GM10847 (cell line): ENCODE measurements around the gene FBXO47.

Experiments used
- POLR2A ChIP-seq: IDR thresholded peaks from 2 replicates; pipeline ENCODE4 v1.6.1; 2011; ENCODE audit not compliant: insufficient read length; ENCODE audit errors: extremely low read depth

Gene FBXO47

DNA sequence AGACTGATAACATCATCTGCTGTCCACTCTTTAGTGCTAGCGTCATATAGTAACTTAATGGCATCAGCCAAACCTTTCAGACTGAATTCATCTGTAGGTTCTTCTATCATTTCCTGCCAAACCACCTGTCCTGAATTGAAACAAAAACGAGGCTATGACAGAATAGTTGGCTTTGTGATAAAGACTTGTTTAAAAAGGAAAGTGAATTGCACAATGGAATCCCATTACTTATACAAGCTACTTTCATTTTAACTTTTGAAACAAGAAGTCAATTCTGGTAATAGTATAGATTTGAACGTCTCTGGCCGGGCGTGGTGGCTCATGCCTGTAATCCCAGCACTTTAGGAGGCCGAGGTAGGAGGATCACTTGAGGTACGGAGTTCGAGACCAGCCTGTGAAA lies 23.6 kb downstream of the FBXO47 start:
- TF ChIP-seq POLR2A, result no peak

DNA sequence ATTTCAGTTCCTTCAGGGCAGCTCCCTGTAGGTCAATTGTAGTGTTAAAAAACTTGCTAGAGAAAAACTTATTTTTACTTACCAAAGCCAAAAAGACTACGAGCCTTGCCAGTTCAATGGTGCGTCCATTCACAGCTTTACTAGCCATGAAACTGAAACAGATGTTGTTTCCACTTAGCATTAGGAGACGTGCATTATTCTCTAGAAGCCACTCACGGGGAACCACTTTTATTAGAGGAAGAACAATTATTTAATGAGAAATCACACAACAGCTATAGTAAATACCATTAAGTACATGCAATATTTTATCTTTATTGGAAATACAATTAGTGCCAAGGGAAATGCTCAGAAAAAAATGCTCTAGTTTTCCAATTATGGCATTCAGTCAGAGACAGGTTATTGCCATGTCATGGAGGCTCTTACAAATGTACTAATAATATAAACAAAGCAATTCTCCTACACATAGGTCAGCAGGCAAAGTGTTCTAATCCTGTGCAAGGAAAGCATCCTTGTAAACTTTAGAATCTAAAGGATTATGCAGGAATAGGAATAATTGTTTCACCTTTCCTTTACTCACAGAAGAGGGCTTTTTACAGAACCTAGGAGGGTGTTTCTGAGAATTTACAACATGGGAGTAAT lies 24.4 kb downstream of the FBXO47 start:
- TF ChIP-seq POLR2A, result no peak

DNA sequence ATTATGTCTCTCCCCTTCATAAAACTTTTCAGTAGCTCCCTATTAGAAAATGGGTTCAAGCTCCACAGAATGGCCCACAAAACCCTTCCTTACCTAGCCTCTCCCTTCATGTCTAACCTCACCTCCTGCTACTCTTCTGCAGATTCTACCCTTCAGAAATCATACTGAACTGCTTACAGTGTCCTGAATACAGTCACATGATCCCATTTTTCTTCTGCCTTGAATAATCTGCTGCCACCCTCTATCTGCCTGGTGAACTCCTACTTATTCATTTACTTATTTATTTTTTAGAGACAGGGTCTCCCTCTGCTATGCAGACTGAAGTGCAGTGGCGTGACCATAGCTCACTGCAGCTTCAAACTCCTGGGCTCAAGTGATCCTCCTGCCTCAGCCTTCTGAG lies 26.8 kb downstream of the FBXO47 start:
- no peak for TF ChIP-seq POLR2A

DNA sequence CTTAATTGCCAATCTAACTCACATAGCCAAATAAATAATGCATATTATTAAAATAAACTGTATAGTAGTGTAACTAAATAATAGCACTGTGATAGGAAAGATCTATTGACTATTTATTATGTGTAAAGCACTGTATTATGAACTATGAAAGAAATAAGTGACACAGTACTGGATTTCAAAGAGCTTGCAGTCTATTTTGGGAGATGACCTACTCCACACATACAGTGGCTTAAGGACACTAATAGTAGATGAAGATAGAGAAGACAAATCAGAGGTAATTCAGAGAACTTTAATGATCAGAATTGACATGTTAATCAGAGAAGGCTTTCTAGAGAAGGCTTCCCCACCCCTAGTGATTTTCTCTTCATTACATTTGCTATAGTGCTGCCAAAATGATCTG lies 27.2 kb downstream of the FBXO47 start:
- no peak for TF ChIP-seq POLR2A

DNA sequence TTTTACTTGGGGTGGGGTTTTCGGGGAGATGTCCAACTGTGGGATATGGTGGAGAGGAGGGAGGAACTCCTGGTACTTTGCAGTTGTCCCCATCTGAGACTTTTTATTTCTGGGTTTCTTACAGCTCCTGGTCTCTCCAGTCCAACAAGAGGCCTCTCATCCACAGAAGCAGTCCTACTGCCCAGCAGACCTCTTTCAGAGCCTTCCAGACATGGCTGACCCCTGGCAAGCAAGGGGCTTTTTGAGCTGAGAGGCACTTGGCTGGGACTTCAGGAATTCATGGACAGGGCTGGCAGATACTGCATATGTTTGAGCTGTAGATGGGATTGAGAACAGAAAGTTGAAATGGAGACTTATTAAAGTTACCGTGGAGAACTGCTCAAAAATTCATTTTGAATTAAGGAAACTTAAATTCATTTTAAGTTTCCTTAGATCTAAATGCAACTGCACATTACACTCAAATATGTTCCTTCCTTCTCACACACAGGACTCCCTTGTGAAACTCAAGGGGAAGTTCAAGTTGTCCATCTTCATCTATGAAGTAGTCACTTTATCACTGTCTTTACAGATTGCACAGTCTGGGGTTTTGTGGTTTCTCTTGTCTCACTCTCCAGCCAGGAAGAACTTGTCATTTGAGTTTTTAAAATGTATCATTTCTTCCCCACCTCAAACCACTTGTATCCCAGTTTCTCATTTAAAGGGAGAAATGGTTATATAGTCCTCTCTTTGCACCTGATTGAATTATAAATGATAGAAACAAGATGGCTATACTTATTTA lies 40.7 kb downstream of the FBXO47 start:
- no peak for TF ChIP-seq POLR2A

DNA sequence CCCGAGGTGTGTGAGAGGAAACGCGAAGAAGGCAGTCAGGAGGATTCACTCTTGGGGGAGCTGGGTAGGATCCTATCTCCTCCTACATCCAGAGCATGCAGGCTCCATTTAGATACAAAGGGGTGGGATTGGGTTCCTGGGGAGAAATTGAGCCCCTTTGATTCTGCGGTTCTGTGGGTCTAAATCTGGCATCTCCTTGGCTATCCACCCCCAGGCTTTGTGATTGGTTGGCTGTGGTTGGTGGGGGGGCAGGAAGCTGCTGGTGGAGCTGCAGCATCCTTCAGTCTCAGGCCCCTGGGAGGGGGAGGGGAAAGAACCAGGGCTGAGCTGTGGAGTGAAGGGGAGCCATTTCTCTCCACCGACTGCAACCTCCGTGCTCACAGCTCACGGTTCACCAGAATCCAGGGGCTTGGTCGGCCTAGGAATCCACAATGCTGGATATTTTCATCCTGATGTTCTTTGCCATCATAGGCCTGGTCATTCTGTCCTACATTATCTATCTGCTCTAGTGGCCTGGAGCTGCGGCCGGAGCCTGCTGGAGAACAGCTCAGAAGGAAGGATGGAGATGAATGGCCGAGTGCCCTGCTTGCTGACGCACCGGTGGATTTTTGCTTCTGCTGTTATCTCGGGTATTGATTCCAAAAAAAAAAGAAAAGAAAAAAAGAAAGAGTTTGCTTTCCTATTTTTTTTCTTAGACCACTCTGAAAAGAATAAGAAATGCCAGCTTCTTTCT lies 41.8 kb downstream of the FBXO47 start, which contains the start of gene LASP1NB:
Gene LASP1NB, plus strand, starts transcription at position 352 of the 733 bp plus-strand sequence.
- TF ChIP-seq POLR2A, result no peak

DNA sequence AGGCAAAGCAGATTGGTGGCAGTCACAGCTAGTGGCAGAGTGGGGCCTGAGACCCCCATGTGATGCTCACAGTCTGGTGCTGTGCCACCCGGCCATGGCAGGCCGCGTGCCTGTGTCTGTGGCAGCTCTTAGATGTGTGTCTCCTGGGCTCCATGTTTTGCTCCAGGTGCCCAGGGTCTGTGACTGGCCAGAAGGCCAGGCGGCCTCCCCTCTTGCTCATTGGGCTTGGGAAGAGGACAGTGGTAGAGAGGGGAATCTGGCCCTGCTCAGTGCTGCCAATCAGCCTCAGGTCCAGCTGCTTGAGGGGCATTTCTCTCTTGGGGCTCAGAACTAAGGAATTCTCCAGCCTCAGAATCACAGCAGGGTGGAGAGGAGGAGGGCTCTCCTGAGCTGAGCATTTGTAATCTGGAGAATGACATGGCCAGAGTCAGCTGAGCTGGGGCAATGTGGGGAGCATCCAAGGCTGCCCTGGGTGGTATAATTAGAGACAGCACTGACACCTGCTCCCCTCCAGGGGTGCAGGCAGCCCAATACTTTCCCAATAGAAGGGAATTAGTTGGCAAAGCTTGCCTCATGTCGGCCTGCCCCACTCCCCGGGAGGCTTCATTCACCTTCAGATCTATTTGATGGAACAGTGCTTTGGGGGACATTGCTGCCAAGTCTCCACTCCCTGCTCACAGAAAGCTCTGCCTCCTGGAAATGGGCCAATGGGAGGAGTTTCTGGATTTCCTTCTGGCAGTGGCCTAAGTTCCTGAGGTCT lies 44.5 kb downstream of the FBXO47 start:
- TF ChIP-seq POLR2A, result no peak

DNA sequence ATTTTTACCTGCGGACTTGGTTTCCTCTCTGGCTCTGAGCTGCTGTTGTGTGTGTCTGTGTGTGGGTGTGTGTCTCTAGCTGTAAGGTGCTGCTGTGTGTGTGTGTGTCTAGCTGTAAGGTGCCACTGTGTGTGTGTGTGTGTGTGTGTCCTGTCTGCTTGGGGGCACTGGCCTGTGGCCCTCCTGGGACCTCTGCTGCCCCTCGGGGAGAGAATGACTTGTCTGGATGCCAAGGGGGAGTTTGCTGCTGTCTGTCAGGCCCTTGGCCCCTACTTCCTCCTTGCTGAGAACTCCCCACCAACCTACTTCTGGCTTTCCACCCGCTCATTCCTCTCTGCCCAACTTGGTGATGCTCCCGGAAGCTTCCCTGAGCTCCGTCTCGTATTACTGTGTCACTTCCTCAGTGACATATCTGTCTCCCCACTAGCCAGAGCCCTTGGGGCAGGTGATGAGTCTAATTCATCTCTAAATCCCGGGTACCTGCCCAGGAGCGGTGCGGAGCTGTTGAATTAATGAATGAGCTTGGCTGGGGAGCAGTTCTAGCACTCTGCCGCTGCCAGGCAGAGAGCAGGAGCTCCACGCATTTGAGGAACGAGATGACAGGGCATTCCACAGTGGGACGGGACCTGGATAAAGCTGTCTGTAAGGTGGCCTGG lies 45.3 kb downstream of the FBXO47 start:
- no peak for TF ChIP-seq POLR2A

DNA sequence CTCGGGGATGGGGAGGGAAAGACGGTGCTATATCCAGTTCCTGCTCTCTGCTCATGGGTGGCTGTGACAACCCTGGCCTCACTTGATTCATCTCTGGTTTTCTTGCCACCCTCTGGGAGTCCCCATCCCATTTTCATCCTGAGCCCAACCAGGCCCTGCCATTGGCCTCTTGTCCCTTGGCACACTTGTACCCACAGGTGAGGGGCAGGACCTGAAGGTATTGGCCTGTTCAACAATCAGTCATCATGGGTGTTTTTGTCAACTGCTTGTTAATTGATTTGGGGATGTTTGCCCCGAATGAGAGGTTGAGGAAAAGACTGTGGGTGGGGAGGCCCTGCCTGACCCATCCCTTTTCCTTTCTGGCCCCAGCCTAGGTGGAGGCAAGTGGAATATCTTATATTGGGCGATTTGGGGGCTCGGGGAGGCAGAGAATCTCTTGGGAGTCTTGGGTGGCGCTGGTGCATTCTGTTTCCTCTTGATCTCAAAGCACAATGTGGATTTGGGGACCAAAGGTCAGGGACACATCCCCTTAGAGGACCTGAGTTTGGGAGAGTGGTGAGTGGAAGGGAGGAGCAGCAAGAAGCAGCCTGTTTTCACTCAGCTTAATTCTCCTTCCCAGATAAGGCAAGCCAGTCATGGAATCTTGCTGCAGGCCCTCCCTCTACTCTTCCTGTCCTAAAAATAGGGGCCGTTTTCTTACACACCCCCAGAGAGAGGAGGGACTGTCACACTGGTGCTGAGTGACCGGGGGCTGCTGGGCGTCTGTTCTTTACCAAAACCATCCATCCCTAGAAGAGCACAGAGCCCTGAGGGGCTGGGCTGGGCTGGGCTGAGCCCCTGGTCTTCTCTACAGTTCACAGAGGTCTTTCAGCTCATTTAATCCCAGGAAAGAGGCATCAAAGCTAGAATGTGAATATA lies 46.6 kb downstream of the FBXO47 start:
- no peak for TF ChIP-seq POLR2A

DNA sequence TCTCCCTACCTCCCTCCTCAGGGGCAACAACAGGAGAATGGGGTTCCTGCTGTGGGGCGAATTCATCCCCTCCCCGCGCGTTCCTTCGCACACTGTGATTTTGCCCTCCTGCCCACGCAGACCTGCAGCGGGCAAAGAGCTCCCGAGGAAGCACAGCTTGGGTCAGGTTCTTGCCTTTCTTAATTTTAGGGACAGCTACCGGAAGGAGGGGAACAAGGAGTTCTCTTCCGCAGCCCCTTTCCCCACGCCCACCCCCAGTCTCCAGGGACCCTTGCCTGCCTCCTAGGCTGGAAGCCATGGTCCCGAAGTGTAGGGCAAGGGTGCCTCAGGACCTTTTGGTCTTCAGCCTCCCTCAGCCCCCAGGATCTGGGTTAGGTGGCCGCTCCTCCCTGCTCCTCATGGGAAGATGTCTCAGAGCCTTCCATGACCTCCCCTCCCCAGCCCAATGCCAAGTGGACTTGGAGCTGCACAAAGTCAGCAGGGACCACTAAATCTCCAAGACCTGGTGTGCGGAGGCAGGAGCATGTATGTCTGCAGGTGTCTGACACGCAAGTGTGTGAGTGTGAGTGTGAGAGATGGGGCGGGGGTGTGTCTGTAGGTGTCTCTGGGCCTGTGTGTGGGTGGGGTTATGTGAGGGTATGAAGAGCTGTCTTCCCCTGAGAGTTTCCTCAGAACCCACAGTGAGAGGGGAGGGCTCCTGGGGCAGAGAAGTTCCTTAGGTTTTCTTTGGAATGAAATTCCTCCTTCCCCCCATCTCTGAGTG lies 47.7 kb downstream of the FBXO47 start:
- no peak for TF ChIP-seq POLR2A

DNA sequence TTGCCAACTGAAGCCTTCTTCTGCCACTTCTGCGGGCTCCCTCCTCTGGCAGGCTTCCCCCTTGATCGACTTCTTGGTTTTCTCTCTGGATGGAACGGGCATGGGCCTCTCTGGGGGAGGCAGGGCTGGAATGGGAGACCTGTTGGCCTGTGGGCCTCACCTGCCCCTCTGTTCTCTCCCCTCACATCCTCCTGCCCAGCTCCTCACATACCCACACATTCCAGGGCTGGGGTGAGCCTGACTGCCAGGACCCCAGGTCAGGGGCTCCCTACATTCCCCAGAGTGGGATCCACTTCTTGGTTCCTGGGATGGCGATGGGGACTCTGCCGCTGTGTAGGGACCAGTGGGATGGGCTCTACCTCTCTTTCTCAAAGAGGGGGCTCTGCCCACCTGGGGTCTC lies 48.3 kb downstream of the FBXO47 start:
- no peak for TF ChIP-seq POLR2A

DNA sequence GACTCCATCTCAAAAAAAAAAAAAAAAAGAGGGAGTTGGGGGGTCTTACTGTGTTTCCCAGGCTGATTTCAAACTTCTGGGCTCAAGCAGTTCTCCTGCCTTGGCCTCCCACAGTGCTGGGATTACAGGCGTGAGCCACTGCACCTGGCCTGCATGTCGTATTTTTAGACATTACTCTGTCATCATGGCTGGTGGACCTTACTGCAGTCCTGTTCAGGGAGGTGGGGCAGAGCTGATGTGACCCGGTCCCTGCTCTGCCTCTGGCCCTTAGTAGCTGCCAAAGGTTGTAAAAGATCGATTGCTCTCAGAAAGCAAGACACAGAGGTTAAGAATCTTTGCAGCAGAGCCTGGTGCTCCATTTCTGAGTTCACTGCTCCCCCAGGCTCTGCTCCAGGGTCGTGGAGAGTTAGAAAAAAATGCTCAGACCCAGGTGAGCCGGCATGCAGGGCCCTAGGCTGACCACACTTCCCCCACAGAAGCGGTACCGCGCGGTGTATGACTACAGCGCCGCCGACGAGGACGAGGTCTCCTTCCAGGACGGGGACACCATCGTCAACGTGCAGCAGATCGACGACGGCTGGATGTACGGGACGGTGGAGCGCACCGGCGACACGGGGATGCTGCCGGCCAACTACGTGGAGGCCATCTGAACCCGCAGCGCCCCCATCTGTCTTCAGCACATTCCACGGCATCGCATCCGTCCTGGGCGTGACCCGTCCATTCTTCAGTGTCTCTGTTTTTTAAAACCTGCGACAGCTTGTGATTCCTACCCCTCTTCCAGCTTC lies 48.9 kb downstream of the FBXO47 start:
- TF ChIP-seq POLR2A, result no peak
